ENCODE data around the gene TAPT1. TPM values are rescaled to one million over a fixed set of nuclear protein-coding genes. Genes with fewer than 3 reads are reported as not detected.

TAPT1 gene
- total and polyA plus RNA-seq, 2 donors (not counting 3 experiments of a cell fraction or from before 2014, with no cell fraction given) = 6.9 to 17.5 TPM

- CTCF ChIA-PET = interaction anchor here (1.6 kb wide), 1 partner anchor 27 kb away, joined by 4 read pairs; no protein-coding TSS in a partner anchor
- H2AFZ ChIP-seq (ENCODE audit: low read depth, low read length) = no peak overlapping the region
- no peak overlapping the region for H3K9ac ChIP-seq (replicated peaks; ENCODE audit: extremely low read depth, insufficient read depth, low read length)
- no peaks in the 10 kb centered on the region for H4K20me1 ChIP-seq (replicated peaks; ENCODE audit: control insufficient read depth, extremely low read depth, insufficient read depth, low read length)
- no peaks in the 10 kb centered on the region for H3K9me3 ChIP-seq (replicated peaks; ENCODE audit: control insufficient read depth, insufficient read depth, low read length)
- peaks cover 0 to 5% of the 10 kb centered on the region in 2 experiments for H3K27me3 ChIP-seq (ENCODE audit: control insufficient read depth in 2 of 2, insufficient read depth in 2 of 2, low read length in 2 of 2)
- no peak overlapping the region for H3K4me2 ChIP-seq (ENCODE audit: insufficient read depth, low read length)
- POLR2A ChIA-PET = no interaction called here
- TF ChIP-seq MYC (IDR thresholded peaks at IDR 0.05; ENCODE audit: low read depth, low read length) (no peak), GATA2 (IDR thresholded peaks at IDR 0.05; ENCODE audit: insufficient read depth, insufficient read length, low read depth, low read length) (no peak), EZH2 (IDR thresholded peaks at IDR 0.05; ENCODE audit: borderline replicate concordance, low read depth, low read length, severe bottlenecking) (no peak), FOS (IDR thresholded peaks at IDR 0.05; ENCODE audit: borderline replicate concordance, insufficient read depth, low read length) (no peak), MAX (IDR thresholded peaks at IDR 0.05; ENCODE audit: insufficient read depth, insufficient read length) (no peak), POLR2AphosphoS5 (IDR thresholded peaks at IDR 0.05; ENCODE audit: insufficient read depth, low read depth, low read length) (no peak), CTCF (IDR thresholded peaks at IDR 0.05; ENCODE audit: extremely low read depth in 1 of 2, insufficient read depth in 1 of 2, low read depth in 1 of 2, low read length in 2 of 2) (no peak), JUN (IDR thresholded peaks at IDR 0.05; ENCODE audit: borderline replicate concordance, insufficient read depth, insufficient read length, low read depth) (no peak)
- dilution Hi-C loops (cut with MboI; ENCODE audit: extremely low pct_ligation_motif_present, low sequenced_read_pairs) (no loop called here), intact Hi-C loops (cut with micrococcal nuclease) (no loop called here)
- no peaks in the 10 kb centered on the region for H3K9me1 ChIP-seq (replicated peaks; ENCODE audit: control insufficient read depth, extremely low read depth, insufficient read depth, low read length)
- no peaks in the 10 kb centered on the region for H3K4me1 ChIP-seq (ENCODE audit: control insufficient read depth, extremely low read depth, insufficient read depth, low read length)
- FAIRE-seq (no peak), DNase-seq (ENCODE audit: low read depth, low spot score) (no peak)
- no peaks in the 10 kb centered on the region for H3K36me3 ChIP-seq (ENCODE audit: control insufficient read depth in 2 of 2, extremely low read depth in 1 of 2, insufficient read depth in 2 of 2, low read length in 2 of 2)
- H3K27ac ChIP-seq (ENCODE audit: insufficient read depth, low read depth, low read length) = no peak overlapping the region
- no peaks in the 10 kb centered on the region for H3K79me2 ChIP-seq (ENCODE audit: control insufficient read depth, insufficient read depth, low read length)
- no peak overlapping the region for H3K4me3 ChIP-seq (replicated peaks in 1 of 3; ENCODE audit: insufficient read depth in 1 of 3, low read depth in 1 of 3, low read length in 3 of 3)
- BruUV-seq (replicated peaks) = no TSS peak
Measured at GRCh38 chr4:16237715-16238114, 11.4 kb upstream of the TAPT1 start.
